SKM-1 (cell line): Measurements from ENCODE around the gene DENND1A.
"Not testable (repeated sequence)": the region's sequence is repeated elsewhere in the genome, so short reads cannot be mapped to it uniquely, and the experiment has no call there.

Source experiments
- DNase-seq: peaks from one replicate; lab custom pipeline; 2025; ENCODE audit not compliant: unreplicated experiment; lab: John Stamatoyannopoulos, UW

The DENND1A gene

DNA sequence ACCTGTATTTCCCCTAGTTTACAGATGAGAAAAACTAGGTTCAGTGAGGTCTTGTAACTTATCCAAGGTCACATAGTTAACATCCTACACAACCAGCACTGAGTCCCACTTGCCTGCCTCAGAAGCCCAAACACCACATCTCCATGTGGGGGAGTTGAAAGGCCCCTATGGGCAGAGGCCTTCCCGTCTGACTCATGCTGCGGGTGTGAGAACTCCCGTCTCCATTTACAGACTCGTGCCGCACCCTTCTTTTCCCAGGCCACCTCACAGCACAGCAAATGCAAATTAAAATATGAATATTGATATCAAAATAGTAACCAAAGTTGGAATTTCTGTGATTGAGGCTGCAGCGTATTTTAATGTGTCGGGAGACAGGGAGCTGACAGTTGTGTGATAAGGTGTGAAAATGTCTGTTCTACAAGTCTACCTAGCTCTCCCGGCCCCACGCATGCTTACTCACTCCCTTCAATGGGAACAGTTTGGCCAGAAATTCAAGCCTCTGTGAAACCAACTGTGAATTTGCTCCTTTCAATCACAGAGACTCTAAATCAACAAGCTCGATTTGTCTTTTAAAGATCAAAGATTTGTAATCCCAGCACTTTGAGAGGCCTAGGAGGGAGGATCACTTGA, 483.8 kb downstream of the DENND1A start:
- DNase-seq = no peak

DNA sequence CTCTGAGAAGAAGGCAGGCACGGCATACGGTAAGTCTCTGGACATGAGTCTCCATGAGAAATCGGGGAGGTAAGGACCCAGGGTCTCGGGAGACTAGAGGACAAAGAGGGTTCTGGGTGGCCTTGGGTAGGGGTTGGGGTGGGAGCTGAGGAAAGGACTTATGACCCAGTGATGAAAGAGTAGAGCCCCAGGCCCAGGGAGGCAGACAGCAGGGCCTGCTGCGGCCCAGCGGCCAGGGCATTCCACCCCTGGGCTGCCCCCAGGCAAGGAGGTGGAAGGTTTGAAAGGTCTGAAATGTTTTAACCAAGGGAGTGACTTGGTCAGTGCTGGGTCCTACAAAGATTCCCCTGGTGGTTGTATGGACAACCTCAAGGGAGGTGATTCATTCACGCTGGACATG, 484.8 kb downstream of the DENND1A start:
- DNase-seq = no peak

DNA sequence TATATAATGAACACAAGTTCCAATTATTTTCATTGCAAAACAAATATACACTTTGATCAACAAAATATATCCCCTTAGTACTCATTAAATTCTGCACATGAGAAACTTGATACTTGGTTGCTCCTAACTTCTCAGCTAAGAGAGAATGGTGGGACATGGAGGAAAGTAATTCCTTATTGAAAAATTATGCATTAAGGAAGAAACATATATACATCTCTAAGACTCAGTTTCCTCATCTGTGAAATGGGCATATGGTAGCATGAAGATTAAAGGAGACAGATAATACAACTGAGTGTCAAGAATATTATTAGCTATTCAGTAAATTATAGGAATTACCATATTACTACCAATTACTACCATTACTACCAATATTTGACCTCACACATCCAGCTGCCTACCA, 488.2 kb downstream of the DENND1A start:
- DNase-seq = no peak

DNA sequence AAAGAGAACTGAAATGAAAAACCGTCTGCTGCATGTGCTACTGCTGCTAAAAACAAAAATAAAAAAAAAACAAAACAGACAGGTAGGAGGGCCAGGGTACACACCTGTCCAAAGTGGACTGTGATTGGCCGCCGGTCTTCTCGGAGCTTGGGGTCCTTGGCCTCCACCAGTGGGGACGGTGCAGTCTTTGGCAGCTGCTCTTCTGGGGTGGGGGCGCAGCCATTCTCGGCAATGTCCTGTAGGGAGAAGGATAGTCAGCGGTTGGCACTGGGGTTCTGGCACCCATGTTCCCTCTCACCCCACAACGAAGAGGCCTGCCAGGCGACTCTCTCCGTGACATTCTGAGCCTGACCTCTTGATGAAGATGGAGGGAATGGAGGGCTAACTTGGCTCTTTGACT, 489.7 kb downstream of the DENND1A start:
- no peak for DNase-seq

DNA sequence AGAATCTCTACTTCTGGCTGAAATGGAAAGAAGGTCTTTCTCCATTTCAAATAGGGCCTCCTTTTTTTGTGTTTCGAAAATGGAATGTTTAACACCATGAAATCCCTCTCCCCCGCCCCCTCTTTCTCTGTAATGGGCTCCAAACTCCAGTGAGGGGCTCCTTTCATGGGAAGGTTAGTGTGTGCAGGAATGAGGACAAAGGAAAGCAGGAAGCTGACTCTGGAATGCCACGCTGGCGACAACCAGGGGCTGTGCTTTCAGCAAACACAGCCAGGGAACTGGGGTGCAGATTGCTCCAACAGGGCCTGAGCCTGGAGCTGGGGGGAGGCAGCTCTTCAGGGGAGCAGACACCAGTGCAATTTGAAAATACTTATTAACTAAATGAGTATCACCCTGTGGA, 491.1 kb downstream of the DENND1A start:
- DNase-seq = no peak

DNA sequence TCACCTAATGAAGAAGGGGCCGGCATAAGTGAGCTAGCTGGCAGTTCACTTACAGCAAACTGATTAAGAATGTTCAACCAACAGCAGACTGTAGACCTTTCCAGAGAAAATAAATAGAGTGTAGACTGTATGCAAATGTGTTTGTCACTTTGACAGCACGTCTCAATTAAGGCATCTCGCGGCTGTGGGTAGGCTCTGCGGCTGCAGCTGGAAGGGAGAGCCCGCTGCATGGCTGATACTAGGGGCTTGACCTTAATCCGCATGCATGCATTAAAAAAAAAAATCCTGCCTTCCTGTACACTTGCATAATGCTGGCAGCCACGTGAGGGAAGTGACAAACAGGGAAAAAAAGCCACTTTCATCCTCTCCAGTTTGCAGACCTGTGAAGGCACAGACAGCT, 491.6 kb downstream of the DENND1A start:
- DNase-seq = no peak

DNA sequence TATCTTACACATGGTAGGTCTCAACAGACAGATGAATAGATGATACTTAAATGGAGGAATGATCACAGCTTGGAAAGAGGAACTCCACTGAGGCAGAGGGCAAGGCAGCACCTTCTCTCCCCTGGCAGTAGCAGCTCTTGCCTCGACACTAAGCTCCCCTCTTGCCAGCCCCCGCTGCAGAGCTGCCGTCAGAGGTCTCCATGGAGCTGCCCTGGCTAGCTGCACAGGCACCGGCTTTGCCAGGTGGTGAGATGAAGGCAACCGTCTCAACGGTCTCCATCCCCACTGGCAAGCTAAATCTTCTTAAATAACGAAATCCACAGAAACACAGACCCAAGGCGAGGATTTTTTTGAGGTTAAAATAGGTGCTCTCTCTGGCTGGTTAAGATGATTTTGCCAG, 492.7 kb downstream of the DENND1A start:
- DNase-seq = no peak

DNA sequence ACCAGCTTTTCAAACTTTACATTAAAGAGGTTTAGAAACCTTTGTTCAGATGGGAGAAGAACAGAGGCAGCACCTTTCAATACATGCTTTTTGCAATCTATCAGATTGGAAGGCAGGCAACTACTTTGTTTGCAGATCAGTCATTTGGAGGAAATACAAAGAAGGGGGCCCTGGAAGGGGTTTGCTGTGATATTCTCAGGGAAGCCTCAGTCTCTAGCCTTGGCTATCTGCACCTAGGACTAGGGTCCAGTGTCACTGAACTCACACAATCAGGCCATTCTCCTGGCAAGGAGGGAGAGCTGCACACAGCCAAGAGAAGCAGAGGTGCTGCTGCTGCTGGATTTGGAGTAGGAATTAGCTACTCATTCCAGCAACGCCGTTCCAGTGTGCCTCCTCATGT, 494.5 kb downstream of the DENND1A start:
- no peak for DNase-seq

DNA sequence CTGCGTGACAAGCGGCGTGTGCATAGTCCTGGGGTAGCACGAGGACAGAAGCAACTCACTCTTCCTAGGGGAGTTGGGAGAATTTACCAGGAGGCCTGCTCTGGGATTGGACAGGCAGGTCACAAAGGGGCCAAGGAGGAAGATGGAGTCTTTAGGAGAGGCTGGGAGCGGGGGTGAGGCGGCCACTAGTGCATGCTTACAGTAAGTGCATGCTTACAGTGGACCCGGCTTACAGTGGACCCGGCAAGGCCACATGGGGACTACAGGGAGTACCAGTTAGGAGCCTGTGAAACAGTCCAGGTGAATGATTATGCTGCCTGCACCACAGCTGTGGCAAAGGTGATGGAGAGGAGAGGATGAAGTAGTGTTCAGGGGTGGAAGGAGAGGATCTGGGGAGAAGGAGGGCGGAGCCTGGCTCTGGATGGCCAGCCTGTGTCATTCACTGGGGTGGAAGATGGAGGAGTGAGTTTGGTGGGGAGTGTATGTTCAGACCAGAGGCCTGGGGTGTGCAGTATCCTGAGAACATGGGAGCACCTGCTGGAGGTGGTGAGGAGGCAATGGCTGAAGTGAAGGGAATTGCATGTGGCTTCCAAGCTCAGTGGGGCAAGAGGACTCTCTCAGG, 495.2 kb downstream of the DENND1A start:
- no peak for DNase-seq

DNA sequence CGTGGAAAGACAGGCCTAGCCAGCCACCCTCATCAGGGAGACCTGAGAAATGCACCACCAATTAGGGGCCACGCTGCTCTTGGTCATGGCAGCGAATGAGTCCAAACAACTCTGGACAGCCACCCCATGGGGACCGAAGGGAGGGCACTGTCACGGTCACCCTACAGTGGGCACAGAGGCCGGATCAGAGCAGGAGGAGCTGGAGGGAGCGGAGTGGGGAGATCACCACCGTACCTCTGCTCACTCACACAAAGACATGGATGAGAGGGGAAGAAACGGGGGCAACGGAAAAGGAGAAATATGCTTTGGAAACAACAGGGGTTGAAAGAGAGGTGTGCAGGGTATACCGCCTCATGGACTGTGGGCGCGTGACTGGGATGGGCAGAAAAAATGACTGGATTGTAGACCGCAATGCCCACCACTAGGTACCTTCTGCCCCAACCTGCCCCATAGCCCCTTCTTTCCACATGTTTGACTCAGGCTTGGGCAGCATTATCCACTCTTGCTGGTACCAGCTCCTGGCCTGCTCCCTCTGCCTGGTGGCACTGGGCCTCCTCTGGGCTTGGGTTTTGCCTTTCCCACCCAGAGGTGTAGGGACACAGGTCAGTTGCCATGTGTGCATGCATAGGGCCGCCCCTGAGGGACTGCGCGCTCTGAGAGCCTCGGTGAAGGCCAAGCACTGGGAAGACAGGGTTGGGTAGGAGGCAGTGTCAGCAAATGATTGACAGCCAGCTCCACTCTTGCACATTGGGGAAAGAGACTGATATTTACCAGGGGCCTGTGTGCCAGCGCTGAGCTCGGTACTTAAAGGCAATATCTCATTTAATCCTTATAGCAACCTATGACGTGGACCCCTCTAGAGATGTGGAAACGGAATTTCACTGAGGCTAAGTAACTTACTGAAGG, 497.3 kb downstream of the DENND1A start:
- no peak for DNase-seq

DNA sequence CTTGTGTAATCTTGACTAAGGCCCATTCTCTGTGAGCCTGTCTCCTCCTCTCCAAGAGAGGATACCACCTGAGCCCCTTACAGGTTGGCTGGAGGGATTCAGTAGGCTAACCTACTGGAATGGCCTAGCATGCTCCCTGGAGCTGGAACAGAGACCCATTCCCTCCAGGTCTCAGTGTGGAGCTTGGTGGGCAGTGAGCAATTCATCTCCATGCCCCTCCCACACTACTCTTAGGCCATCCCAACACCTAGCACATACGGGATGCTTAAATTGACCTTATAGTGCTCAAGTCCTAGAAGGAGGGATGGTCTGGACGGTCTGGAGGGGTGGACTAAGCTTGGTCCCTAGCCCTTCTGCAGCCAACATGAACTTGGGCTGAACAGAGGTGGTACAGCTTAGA, 498.3 kb downstream of the DENND1A start:
- no peak for DNase-seq

DNA sequence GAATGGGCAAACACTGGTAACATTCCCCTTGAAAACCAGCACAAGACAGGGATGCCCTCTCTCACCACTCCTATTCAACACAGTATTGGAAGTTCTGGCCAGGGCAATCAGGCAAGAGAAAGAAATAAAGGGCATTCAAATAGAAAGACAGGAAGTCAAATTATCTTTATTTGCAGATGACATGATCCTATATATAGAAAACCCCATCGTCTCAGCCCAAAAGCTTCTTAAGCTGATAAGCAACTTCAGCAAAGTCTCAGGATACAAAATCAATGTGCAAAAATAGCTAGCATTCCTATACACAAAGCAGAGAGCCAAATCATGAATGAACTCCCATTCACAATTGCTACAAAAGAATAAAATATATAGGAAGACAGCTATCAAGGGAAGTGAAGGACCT, 501.5 kb downstream of the DENND1A start:
- DNase-seq = not testable (repeated sequence)

DNA sequence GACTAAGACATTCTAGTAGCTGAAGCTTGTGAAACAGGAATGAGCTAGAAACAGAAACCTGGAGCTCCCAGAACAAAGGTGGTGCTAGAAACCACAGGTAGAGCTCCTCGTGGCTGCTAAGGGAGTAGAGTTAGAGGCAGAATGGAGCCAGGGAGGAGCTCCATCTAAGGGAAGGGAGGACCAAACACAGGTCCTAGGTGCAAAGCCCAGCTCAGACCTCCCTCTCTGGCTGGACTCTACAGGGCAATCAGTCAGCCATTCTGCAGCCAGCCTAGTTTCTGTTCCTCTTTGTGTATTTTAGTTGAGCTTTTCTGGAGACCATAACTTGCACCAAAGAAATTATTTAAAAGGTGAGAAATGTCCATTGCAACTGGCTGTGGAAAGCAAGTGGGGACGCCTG, 503.5 kb downstream of the DENND1A start:
- DNase-seq = no peak

DNA sequence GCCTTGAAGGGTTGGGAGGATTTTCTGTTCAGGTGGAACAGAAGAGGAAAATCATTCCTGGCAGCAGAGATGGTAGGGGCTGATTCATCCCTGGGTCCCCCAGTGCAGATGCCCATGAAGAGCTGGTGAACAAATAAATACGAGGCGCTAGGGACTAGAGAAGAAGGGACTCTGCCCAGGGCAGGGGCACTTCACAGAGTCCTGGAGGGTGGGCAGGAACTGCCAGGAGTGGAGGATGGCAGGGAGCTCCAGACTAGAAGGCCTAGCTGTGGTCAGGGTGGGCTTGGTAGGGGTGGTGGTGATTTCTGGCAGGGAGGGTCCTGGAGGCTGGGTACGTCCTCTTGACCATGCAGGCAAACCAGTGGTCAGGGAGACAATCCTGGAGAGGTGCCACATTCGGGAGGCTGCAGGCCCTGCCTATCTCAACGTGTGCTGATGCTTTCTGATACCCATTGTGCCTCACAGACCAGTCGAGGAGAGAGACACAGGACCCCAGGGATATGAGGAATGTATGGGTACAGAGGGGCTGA, 504.0 kb downstream of the DENND1A start:
- DNase-seq = no peak

DNA sequence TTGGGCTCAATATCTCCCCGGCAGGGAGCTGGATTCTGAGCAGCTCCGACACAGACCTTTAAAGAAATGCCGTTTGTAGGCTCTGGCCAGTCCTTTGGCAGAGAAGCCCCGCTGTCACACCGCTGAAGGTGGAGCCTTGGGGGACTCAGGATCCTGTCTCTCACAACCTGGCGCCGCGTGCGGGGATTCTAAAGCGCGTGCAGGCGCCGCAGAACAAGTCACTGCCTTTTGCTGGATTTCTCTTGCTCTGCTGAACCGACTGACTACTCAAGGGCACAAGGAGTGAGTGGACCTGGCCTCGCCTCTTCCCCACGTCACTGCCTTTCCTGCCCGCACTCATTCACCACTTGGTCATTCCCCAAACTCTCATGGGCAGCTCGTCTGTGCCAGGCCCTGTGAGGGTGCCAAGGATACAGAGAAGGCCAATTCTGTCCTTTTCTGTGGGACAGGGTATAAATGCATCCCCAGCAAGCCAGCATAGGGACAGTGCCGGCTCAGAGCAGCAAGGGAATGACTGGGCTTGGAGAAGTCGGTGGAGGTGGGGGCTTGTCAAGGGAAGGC, 504.6 kb downstream of the DENND1A start:
- DNase-seq = no peak

DNA sequence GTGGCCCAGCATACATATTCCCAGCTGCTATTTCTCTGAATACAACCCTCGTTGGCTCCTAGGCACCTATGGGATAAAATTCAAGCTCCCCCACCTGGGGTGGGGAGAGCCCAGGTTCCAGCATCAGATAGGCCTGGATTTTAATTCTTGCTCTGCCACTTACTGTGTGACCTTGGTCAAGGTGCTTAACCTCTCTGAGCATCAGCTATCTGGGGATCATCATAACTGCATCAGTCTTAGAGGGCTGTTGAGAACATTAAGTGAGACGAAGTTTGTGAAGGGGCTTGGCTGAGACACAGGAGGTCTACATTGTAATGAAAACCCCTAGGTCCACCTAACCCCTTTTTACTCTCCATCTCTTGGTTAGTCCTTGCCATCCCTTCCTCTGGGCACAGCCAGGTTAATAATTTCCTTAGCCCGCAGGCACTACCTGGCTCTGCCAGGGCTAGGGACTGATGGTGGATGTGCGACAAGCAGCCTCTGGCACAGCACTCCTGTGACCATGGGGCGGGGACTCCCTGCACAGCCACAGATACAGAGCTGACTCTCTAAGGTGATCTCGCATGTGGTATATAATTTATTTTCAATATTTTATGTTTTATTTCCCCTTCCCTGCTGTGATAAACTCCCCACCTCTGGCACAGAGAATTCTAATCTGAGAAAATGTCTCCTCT, 505.2 kb downstream of the DENND1A start:
- no peak for DNase-seq

DNA sequence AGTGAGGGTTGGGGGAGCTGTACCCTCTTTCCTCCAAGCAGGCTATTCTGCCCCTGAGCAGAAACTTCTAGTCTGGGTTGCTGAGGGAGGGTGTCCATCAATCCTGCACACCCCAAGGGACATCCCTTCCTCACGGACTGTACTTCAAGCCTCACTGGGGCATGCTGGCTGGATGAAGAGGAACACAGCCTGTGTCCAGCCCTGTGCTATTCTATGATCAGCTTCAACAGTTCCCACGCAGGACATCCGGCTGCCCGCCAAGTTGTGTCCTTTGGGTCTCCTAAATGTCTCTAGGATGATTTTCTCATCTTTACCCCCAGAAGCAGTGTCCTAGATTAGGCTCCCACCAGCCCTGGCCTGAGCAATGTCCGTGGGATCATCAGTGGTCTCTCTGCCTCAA, 505.8 kb downstream of the DENND1A start:
- DNase-seq = no peak

DNA sequence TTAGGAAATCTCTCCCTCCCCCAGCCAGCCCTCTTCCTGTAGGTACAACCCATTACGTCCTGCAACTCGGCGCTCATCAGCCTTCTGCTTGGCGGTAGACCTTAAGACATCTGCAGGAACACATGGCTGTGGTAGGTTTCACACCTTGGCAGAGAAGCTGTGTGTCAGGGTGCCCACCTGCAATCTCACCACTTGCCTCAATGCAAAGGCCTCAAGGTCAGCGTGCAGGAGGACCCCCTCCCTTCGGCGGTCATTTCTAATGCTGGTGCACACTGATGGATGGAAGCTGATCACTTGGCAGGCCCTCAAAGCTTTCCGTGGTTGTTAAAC, 506.6 kb downstream of the DENND1A start:
- no peak for DNase-seq

DNA sequence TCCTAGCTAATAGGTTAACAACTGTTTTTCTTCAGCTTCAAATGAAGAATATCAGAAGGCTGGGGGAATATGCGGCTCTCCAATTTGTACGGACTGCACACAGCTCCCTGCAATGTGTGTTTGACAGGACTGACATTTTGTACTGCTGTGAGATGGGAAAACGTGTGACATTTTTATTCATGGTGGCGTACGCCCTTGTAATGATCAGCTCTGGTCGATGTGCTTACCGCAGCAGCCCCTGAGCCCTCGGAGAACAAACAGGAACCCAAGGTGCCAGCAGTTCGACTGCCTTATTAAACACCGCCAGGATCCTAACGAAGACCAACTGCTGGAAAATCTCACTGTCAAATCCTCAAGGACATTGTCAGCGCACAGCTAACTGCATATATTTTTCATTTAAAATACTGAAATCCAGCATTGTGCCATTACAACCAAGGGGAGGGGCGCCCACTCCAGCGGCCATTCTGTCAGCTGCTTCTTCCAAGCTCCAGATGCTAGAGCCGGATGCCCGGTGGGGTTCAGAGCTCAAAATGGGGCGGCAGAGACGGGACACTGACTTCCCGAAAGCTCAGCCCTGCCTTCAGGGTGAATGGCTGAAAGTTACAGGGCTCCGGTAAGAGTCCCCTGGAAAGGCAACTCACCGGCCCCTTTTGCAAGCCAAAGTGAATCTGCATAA, 507.2 kb downstream of the DENND1A start:
- DNase-seq = no peak

DNA sequence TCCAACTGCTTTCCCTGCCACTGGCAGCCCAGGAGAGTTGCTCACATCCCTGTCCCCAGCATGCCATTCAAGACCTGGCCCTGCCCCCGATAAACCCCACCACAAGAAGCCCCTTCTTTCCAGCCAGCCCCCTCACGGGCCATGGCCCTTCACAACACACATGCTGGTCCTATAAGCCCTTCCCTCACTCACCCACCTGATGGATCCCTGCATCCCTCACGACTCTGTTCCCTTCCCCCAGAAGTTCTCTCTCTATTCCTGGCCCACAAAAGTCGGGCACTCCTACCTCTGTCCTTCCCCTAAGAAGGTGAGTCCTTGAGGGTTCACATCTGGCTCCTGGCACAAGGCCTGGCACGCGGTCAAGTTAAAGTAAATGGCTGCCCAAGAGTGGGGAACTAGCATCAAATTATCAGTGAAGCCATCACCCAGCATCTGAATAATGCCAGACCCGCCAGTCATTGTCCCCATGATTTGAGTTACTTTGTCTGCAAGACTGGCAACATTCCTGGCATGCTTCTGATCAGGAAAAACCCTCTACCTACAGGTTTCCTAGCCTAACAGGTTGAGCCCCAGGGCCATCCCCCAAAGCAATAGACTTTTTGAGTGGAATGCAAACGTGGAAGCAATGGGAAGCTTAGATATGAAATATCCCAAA, 508.0 kb downstream of the DENND1A start:
- no peak for DNase-seq
